B cell (primary cell): ENCODE results near the gene XXYLT1. TPM values are rescaled to one million over a fixed set of nuclear protein-coding genes. Genes with fewer than 3 reads are reported as not detected.

Experiments used
- ATAC-seq: fragments of 200-7000 bp; cut with Tn5 transposase; one replicate; pipeline ENCODE4 v1.10.0; 2021; ENCODE audit warnings: low read depth, mild to moderate bottlenecking, moderate number of reproducible peaks, moderate library complexity
- CTCF ChIA-PET: fragments of 350-600 bp; sonication (Branson Sonifier 250); formaldehyde crosslinking; loops from one replicate; lab custom pipeline; 2021; ENCODE audit warnings: antibody characterized with exemption, inconsistent platforms; lab: Charles Lee
- POLR2A ChIA-PET: fragments of 350-600 bp; sonication (Branson Sonifier 250); formaldehyde crosslinking; loops from one replicate; lab custom pipeline; 2021; ENCODE audit warnings: antibody characterized with exemption; lab: Charles Lee
- DNase-seq: peaks from one replicate; pipeline ENCODE4 v3.0.0; 2013
- H2AFZ ChIP-seq: 2 replicates; pipeline ENCODE4 v1.6.1; 2012; ENCODE audit warnings: mild to moderate bottlenecking, low read depth, low read length; ENCODE audit not compliant: insufficient read depth, poor library complexity, severe bottlenecking
- H3K27ac ChIP-seq, 2 donors: 1 replicate in 1 of 2; 2 replicates in 1 of 2; pipeline ENCODE4 v1.5.1; 2012 to 2013; ENCODE audit warnings: low read length in 2 of 2, mild to moderate bottlenecking in 2 of 2, moderate library complexity in 1 of 2
- H3K27me3 ChIP-seq, 4 experiments: fragments of 200-600 bp in 1 of 4; sonication (generic) in 1 of 4; replicated peaks in 1 of 4; 1 replicate in 2 of 4; 2 replicates in 2 of 4; pipeline versions ENCODE4 v1.6.1 to v1.7.0; 2013 to 2016; ENCODE audit warnings: low read length in 3 of 4, mild to moderate bottlenecking in 2 of 4, mixed read lengths in 1 of 4, moderate library complexity in 1 of 4; ENCODE audit not compliant: insufficient read depth in 4 of 4, control insufficient read depth in 3 of 4; ENCODE audit errors: control extremely low read depth in 1 of 4
- H3K36me3 ChIP-seq, 2 experiments: replicated peaks in 1 of 2; 1 replicate in 1 of 2; 2 replicates in 1 of 2; pipeline versions ENCODE4 v1.6.1 to v1.7.1; 2013; ENCODE audit warnings: low read length in 1 of 2; ENCODE audit not compliant: insufficient read depth in 2 of 2, control insufficient read depth in 1 of 2; ENCODE audit errors: control extremely low read depth in 1 of 2, extremely low read depth in 1 of 2
- H3K4me1 ChIP-seq, 2 donors: fragments of 200-600 bp in 1 of 2; sonication (generic) in 1 of 2; 1 replicate in 1 of 2; 2 replicates in 1 of 2; pipeline versions ENCODE4 v1.5.1 to v1.6.1; 2013 to 2017; ENCODE audit warnings: low read length in 2 of 2; ENCODE audit not compliant: control insufficient read depth in 2 of 2, insufficient read depth in 2 of 2
- H3K4me2 ChIP-seq: replicated peaks from 2 replicates; pipeline ENCODE3; 2012; ENCODE audit warnings: mild to moderate bottlenecking, low read depth, low read length; ENCODE audit not compliant: poor library complexity, severe bottlenecking
- H3K4me3 ChIP-seq, 5 experiments: fragments of 200-600 bp in 1 of 5; sonication (generic) in 1 of 5; 1 replicate in 3 of 5; 2 replicates in 2 of 5; pipeline versions ENCODE4 v1.5.1 to v1.7.0; 2011 to 2016; ENCODE audit warnings: low read length in 4 of 5, mild to moderate bottlenecking in 4 of 5, low read depth in 2 of 5, control low read depth in 1 of 5, moderate library complexity in 1 of 5; ENCODE audit not compliant: insufficient read depth in 1 of 5; ENCODE audit errors: control extremely low read depth in 1 of 5, extremely low read depth in 1 of 5
- H3K79me2 ChIP-seq: fragments of 200-600 bp; sonication (generic); one replicate; pipeline ENCODE4 v1.6.0; 2016; ENCODE audit warnings: low read length; ENCODE audit not compliant: control insufficient read depth, insufficient read depth
- H3K9ac ChIP-seq: fragments of 200-600 bp; sonication (generic); 2 replicates; pipeline ENCODE4 v1.6.1; 2017; ENCODE audit warnings: mild to moderate bottlenecking, low read length, moderate library complexity
- H3K9me3 ChIP-seq, 3 donors: one replicate each; pipeline versions ENCODE4 v1.6.1 to v1.7.1; 2013; ENCODE audit warnings: low read length in 2 of 3; ENCODE audit not compliant: control insufficient read depth in 2 of 3, insufficient read depth in 1 of 3; ENCODE audit errors: control extremely low read depth in 1 of 3
- H4K20me1 ChIP-seq: 2 replicates; pipeline ENCODE4 v1.6.0; 2012; ENCODE audit warnings: mild to moderate bottlenecking, low read length; ENCODE audit not compliant: insufficient read depth, control insufficient read depth, poor library complexity, severe bottlenecking
- H3K27ac Mint-ChIP-seq: one replicate; pipeline ENCODE4 v1.8.0; 2021; ENCODE audit warnings: mixed read lengths
- H3K27me3 Mint-ChIP-seq: one replicate; pipeline ENCODE4 v1.8.0; 2021; ENCODE audit warnings: mixed read lengths
- H3K4me1 Mint-ChIP-seq: one replicate; pipeline ENCODE4 v1.8.0; 2021; ENCODE audit warnings: mixed read lengths
- H3K4me3 Mint-ChIP-seq: one replicate; pipeline ENCODE4 v1.8.0; 2021; ENCODE audit warnings: mixed read lengths
- H3K9me3 Mint-ChIP-seq: one replicate; pipeline ENCODE4 v1.8.0; 2022; ENCODE audit warnings: mixed read lengths; ENCODE audit not compliant: insufficient read depth
- CTCF ChIP-seq: fragments of 200-600 bp; IDR thresholded peaks from one replicate; pipeline ENCODE4 v1.8.0; 2022; ENCODE audit warnings: antibody characterized with exemption, mild to moderate bottlenecking
- EZH2 ChIP-seq: IDR thresholded peaks from 2 replicates; pipeline ENCODE4 v1.6.1; 2012; ENCODE audit warnings: borderline replicate concordance, low read depth, mild to moderate bottlenecking, moderate library complexity, low read length; ENCODE audit not compliant: insufficient read depth, poor library complexity, severe bottlenecking
- WGBS: methylation state at CpG from one replicate; pipeline ENCODE4 v1.1.5; 2013; ENCODE audit warnings: missing lambda C conversion rate; ENCODE audit not compliant: insufficient coverage; 5-methylcytosine and 5-hydroxymethylcytosine counted together
- intact Hi-C: fragments of 100-400 bp; cut with micrococcal nuclease; formaldehyde crosslinking; loops from one replicate; pipeline ENCODE4 v1.10.0; 2022
- polyA plus RNA-seq: library from polyadenylated mRNA; depleted of rRNA; stranded (reverse); fragments of >200 nt; gene quantifications from 2 replicates; pipeline ENCODE4 v1.2.3, GENCODE V29; 2012
- total RNA-seq, 2 donors: library from RNA; stranded (reverse); fragments of 120-200 nt in 1 of 2; gene quantifications; 1 replicate in 1 of 2; 2 replicates in 1 of 2; pipeline versions ENCODE4 v1.2.3 to v1.2.4, GENCODE V29; 2013 to 2022

Gene XXYLT1
- total and polyA plus RNA-seq, 2 donors (not counting 1 experiment from before 2014, with no cell fraction given): 2.6 to 11.2 TPM

GRCh38 chr3:195151402-195151801, 119.6 kb downstream of the XXYLT1 start:
- no peak overlapping the region for H3K4me3 ChIP-seq
- H3K4me1 ChIP-seq: peaks cover 73 to 82% of the 10 kb centered on the region in 2 donors
- no peak overlapping the region for H3K4me2 ChIP-seq
- no peak overlapping the region for H3K27ac ChIP-seq
- Mint-ChIP-seq H3K9me3 (no peaks in the 10 kb centered on the region), H3K27ac (no peak overlapping the region), H3K4me1 (peaks cover 91% of the 10 kb centered on the region), H3K4me3 (no peak overlapping the region), H3K27me3 (no peaks in the 10 kb centered on the region)
- H3K79me2 ChIP-seq: no peaks in the 10 kb centered on the region
- intact Hi-C loops: loop anchor here (5.0 kb wide), 1 partner anchor 36 kb away; no protein-coding TSS in a partner anchor
- no peak overlapping the region for H2AFZ ChIP-seq
- H4K20me1 ChIP-seq: no peaks in the 10 kb centered on the region
- H3K9me3 ChIP-seq: no peaks in the 10 kb centered on the region
- CTCF ChIA-PET: interaction anchor here (0.7 to 2.0 kb wide), 4 partner anchors 17 to 468 kb away, joined by 3 to 11 read pairs (median 7); no protein-coding TSS in a partner anchor
- 100% methylated on average over 2 of the region's 3 CpGs for WGBS
- no peak overlapping the region for H3K9ac ChIP-seq
- TF ChIP-seq CTCF (no peak), EZH2 (no peak)
- ATAC-seq (no peak), DNase-seq (no peak)
- H3K36me3 ChIP-seq: no peaks in the 10 kb centered on the region
- POLR2A ChIA-PET: interaction anchor here (0.6 to 1.6 kb wide), 2 partner anchors 21 to 76 kb away, joined by 3 to 8 read pairs; no protein-coding TSS in a partner anchor
- no peaks in the 10 kb centered on the region for H3K27me3 ChIP-seq
